ENCODE results near the gene CCDC73.

GRCh38 chr11:32573228-32573627 is 221.2 kb downstream of the CCDC73 start:
- no peak for TF ChIP-seq CTCF (IDR thresholded peaks at IDR 0.05)
- TF ChIP-seq POLR2A (IDR thresholded peaks at IDR 0.05), result no peak

Data from thyroid gland (tissue), 4 donors.